H1 (cell line): ENCODE results near the gene UBE2E2.

ENCODE experiments used
- POLR2A ChIP-seq, 2 experiments: IDR thresholded peaks; 1 replicate in 1 of 2; 2 replicates in 1 of 2; pipeline ENCODE4 v1.6.1; 2011; ENCODE audit warnings: low read depth in 2 of 2, low read length in 2 of 2, mild to moderate bottlenecking in 2 of 2; ENCODE audit errors: control extremely low read depth in 1 of 2
- POLR2AphosphoS5 ChIP-seq: IDR thresholded peaks from 2 replicates; pipeline ENCODE4 v1.6.1; 2011; ENCODE audit warnings: low read depth, low read length
- SP1 ChIP-seq: IDR thresholded peaks from 2 replicates; pipeline ENCODE4 v1.6.1; 2011; ENCODE audit warnings: low read depth, low read length
- TF ChIP-seq, protein P1 (sequence below): IDR thresholded peaks from 2 replicates; pipeline ENCODE4 v1.6.1; 2012; ENCODE audit warnings: inconsistent platforms

DNA sequence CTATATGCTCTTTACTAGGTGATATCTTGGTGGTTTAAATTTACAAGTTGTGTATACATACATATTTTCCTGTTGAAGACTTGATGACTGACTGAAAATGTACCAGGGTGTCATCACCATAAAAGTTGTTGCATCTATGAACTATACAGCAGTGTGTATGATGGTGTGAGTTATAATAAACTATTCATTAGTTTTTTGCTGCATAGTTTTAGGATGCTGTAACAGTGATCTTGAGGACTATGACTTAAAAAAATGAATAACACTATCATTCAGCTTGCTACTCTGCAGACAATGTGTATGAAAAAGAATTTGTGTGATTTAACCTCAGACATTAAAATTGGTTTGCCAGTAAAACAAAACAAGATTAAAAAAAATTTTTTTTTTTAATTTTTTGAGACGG, 49.0 kb downstream of the UBE2E2 start:
- TF ChIP-seq POLR2AphosphoS5 (no peak), POLR2A (IDR thresholded peaks at IDR 0.05; ENCODE audit: control extremely low read depth in 1 of 2, low read depth in 2 of 2, low read length in 2 of 2) (no peak), SP1 (no peak)
- TF ChIP-seq, protein P1, sequence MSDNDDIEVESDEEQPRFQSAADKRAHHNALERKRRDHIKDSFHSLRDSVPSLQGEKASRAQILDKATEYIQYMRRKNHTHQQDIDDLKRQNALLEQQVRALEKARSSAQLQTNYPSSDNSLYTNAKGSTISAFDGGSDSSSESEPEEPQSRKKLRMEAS, result no peak
